Osteocyte (in vitro differentiated cells): Measurements from ENCODE around the gene ATXN1. TPM values are rescaled to one million over a fixed set of nuclear protein-coding genes. Genes with fewer than 3 reads are reported as not detected.

ENCODE experiments used
- DNase-seq: peaks from one replicate; pipeline ENCODE4 v3.0.0; 2021; ENCODE audit warnings: mixed read lengths; ENCODE audit not compliant: unreplicated experiment; ENCODE audit errors: extremely low spot score
- H3K27ac Mint-ChIP-seq: one replicate; pipeline ENCODE4 v1.8.0; 2021; ENCODE audit warnings: mild to moderate bottlenecking, mixed read lengths; ENCODE audit not compliant: unreplicated experiment
- H3K27me3 Mint-ChIP-seq: one replicate; pipeline ENCODE4 v1.8.0; 2021; ENCODE audit warnings: mixed read lengths; ENCODE audit not compliant: unreplicated experiment
- H3K36me3 Mint-ChIP-seq: one replicate; pipeline ENCODE4 v1.8.0; 2021; ENCODE audit warnings: mixed read lengths; ENCODE audit not compliant: unreplicated experiment
- H3K4me1 Mint-ChIP-seq: one replicate; pipeline ENCODE4 v1.8.0; 2021; ENCODE audit warnings: mixed read lengths; ENCODE audit not compliant: unreplicated experiment
- H3K4me3 Mint-ChIP-seq: one replicate; pipeline ENCODE4 v1.8.0; 2021; ENCODE audit warnings: mild to moderate bottlenecking, moderate library complexity, mixed read lengths; ENCODE audit not compliant: unreplicated experiment
- H3K9me3 Mint-ChIP-seq: one replicate; pipeline ENCODE4 v1.8.0; 2021; ENCODE audit warnings: mixed read lengths; ENCODE audit not compliant: unreplicated experiment
- total RNA-seq: library from RNA; stranded (reverse); gene quantifications from 2 replicates; pipeline ENCODE4 v1.2.1, GENCODE V29; 2021
- TF ChIP-seq, protein P1 (sequence below): fragments of 200-600 bp; sonication (generic); IDR thresholded peaks from 2 replicates; pipeline ENCODE4 v1.5.0; 2021; ENCODE audit warnings: antibody characterized with exemption, mild to moderate bottlenecking, moderate library complexity

Gene ATXN1
- total RNA-seq, 1 donor from 2014 or later, result 54.4 TPM

DNA sequence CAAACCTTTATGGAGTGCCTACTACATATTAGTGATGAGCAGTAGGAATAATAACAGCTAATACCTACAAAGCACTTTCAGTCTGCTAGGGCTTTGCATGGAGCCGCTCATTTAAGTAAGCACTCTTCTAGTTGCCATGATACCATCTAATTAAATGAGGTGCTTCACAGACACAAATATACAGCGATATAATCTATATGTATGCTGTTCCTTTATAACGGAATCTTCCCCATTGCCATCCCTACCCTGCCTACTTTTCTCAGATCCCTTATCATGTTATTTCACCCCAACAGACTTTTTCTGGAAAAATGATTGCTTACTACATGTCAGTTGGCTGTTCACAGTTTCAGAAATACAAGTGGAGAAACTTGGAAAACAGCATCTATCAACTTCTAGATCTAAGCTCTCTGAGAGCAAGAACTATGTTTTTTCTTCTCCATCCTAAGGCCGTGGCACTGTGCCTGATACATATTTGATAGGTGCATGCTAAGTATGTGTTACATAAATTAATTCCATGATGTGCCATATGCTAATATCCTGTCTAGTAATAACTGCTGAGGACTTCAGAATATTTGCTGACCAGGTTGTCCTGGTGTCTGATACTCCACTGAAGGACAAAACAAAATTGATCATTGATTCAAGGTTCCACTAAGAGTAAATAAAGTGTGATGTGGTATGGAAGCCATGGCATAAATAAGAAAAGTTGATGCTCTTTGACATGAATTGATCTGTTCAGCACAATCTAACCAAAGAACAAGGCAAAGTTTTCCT is 398.3 kb downstream of the ATXN1 start:
- DNase-seq, result no peak
- TF ChIP-seq, protein P1, sequence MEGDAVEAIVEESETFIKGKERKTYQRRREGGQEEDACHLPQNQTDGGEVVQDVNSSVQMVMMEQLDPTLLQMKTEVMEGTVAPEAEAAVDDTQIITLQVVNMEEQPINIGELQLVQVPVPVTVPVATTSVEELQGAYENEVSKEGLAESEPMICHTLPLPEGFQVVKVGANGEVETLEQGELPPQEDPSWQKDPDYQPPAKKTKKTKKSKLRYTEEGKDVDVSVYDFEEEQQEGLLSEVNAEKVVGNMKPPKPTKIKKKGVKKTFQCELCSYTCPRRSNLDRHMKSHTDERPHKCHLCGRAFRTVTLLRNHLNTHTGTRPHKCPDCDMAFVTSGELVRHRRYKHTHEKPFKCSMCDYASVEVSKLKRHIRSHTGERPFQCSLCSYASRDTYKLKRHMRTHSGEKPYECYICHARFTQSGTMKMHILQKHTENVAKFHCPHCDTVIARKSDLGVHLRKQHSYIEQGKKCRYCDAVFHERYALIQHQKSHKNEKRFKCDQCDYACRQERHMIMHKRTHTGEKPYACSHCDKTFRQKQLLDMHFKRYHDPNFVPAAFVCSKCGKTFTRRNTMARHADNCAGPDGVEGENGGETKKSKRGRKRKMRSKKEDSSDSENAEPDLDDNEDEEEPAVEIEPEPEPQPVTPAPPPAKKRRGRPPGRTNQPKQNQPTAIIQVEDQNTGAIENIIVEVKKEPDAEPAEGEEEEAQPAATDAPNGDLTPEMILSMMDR, result no peak
- H3K4me3 Mint-ChIP-seq, result no peak overlapping the region
- peaks cover 29% of the 10 kb centered on the region for H3K4me1 Mint-ChIP-seq
- H3K36me3 Mint-ChIP-seq, result no peaks in the 10 kb centered on the region
- H3K27ac Mint-ChIP-seq, result no peak overlapping the region
- H3K9me3 Mint-ChIP-seq, result no peaks in the 10 kb centered on the region
- no peaks in the 10 kb centered on the region for H3K27me3 Mint-ChIP-seq

DNA sequence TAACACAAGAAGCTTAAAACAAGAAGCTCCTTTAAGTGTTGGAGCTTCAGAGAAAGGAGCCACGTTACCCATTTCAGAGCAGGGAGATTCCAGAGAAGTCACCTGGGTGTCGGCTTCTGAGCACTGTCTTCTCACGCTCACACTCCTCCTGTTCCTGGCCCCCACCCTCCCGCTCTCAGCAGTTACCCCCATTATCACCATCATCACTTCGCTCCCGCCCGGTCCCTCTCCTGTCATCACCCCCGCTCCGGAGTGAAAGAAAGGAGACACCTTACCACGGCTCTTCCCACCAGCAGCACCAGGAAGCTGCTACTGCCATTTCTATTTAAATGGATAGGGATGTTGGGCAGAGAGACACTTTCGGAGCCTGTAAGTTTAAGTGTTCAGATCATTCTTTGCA is 399.0 kb downstream of the ATXN1 start:
- Mint-ChIP-seq H3K27me3 (no peaks in the 10 kb centered on the region), H3K36me3 (no peaks in the 10 kb centered on the region), H3K4me1 (peaks cover 32% of the 10 kb centered on the region), H3K4me3 (no peak overlapping the region), H3K9me3 (no peaks in the 10 kb centered on the region), H3K27ac (no peak overlapping the region)
- TF ChIP-seq, protein P1, result no peak
- no peak for DNase-seq

DNA sequence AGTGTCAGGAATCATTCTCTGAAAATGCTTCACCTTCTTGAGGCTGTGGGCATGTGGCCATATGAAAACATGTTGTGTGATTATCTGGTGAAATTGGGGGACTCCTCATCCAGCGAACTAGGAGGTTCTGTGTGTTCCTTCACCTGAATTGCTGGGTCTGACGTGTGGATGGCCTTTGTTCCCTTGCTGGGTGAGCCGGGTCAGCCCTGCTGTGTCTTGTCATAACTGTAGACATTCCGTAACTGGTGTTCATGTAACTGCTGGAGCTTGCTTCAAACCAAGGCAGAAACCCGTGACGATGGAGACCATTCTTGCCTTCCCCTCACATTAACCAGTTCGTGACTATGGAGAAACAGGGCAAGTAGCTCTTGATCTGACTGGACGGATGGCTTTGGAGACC is 399.4 kb downstream of the ATXN1 start:
- H3K27me3 Mint-ChIP-seq, result no peaks in the 10 kb centered on the region
- H3K4me1 Mint-ChIP-seq, result peaks cover 30% of the 10 kb centered on the region
- no peaks in the 10 kb centered on the region for H3K9me3 Mint-ChIP-seq
- peak overlapping the region; percentile 6 for H3K27ac Mint-ChIP-seq
- DNase-seq, result no peak
- TF ChIP-seq, protein P1, result no peak
- H3K4me3 Mint-ChIP-seq, result no peak overlapping the region
- no peaks in the 10 kb centered on the region for H3K36me3 Mint-ChIP-seq

DNA sequence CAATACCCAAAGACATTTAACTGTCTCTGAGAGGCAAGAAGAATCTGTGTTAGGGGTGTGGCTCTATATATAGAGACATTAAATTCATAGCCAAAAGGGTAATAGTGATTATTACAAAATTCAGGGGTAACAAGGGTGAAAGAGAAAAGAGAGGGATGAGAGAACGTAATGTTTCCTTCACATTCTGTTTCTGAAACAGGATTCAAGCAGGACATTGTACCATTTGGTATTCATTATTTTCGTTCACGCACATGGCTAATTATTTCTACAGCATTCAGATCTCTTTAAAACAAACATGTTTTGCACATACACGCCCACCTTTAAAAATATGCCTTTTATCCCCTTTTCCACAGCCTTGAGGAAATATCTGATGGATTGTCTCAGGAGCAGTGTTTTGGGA is 400.1 kb downstream of the ATXN1 start:
- Mint-ChIP-seq H3K4me3 (no peak overlapping the region), H3K27me3 (no peaks in the 10 kb centered on the region), H3K4me1 (peaks cover 33% of the 10 kb centered on the region), H3K36me3 (no peaks in the 10 kb centered on the region), H3K27ac (no peak overlapping the region), H3K9me3 (no peaks in the 10 kb centered on the region)
- TF ChIP-seq, protein P1, result no peak
- no peak for DNase-seq

DNA sequence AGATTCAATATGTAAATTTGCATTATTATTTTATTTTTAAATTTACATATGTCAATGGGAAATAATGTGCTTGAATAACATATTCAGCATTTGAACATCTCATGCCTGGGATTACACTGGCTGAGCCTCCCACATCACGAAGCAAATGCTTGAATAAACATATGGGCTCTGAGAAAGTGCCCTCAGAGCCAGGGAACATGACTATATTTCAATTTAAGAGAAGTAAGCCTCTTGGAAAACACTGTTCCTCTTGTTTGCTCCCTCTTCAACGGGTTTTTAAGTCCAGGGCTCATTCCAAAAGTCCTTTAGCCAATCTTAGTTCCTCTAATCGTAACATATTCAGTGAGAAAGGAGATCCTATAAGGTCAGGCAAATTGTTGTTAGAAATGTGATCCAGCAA is 400.9 kb downstream of the ATXN1 start:
- H3K36me3 Mint-ChIP-seq, result no peaks in the 10 kb centered on the region
- peak overlapping the region; percentile 76 for H3K27ac Mint-ChIP-seq
- H3K4me3 Mint-ChIP-seq, result no peak overlapping the region
- peaks cover 40% of the 10 kb centered on the region for H3K4me1 Mint-ChIP-seq
- TF ChIP-seq, protein P1, result no peak
- no peak for DNase-seq
- H3K27me3 Mint-ChIP-seq, result no peaks in the 10 kb centered on the region
- H3K9me3 Mint-ChIP-seq, result no peaks in the 10 kb centered on the region
